NCI-H82 treated with DMSO at 0.1 percent for 48 hours (cell line): ENCODE results near the gene TRIP10.
A peak's percentile ranks its signal among the peaks of the same experiment; 100 is the strongest.
"Not testable (repeated sequence)": the region's sequence is repeated elsewhere in the genome, so short reads cannot be mapped to it uniquely, and the experiment has no call there.

Experiments used
- DNase-seq: peaks from one replicate; lab custom pipeline; 2025; ENCODE audit not compliant: unreplicated experiment; lab: John Stamatoyannopoulos, UW

Gene TRIP10

GRCh38 chr19:6740589-6741343, 1.3 kb downstream of the TRIP10 start:
- peak; percentile 8 for DNase-seq

GRCh38 chr19:6743066-6743465, 3.6 kb downstream of the TRIP10 start:
- no peak for DNase-seq

- DNase-seq = no peak
Observed at GRCh38 chr19:6743714-6744380, 4.4 kb downstream of the TRIP10 start.

- no peak for DNase-seq
Observed at GRCh38 chr19:6744381-6745301, 5.2 kb downstream of the TRIP10 start.

GRCh38 chr19:6745965-6746364, 6.5 kb downstream of the TRIP10 start:
- DNase-seq = no peak

GRCh38 chr19:6748543-6748942, 9.1 kb downstream of the TRIP10 start:
- not testable (repeated sequence) for DNase-seq

GRCh38 chr19:6750062-6750461, 10.6 kb downstream of the TRIP10 start:
- no peak for DNase-seq

- DNase-seq = no peak
Observed at GRCh38 chr19:6751189-6751588, 11.7 kb downstream of the TRIP10 start.

- DNase-seq = no peak
Observed at GRCh38 chr19:6752256-6753177, 13.0 kb downstream of the TRIP10 start.

- no peak for DNase-seq
Observed at GRCh38 chr19:6753178-6754031, 13.9 kb downstream of the TRIP10 start.

- no peak for DNase-seq
Observed at GRCh38 chr19:6754136-6754535, 14.7 kb downstream of the TRIP10 start.

GRCh38 chr19:6754653-6755463, 15.4 kb downstream of the TRIP10 start:
- DNase-seq = no peak

GRCh38 chr19:6760606-6761005, 21.1 kb downstream of the TRIP10 start:
- no peak for DNase-seq

GRCh38 chr19:6761053-6761676, 21.7 kb downstream of the TRIP10 start:
- no peak for DNase-seq

GRCh38 chr19:6762253-6762797, 22.8 kb downstream of the TRIP10 start:
- not testable (repeated sequence) for DNase-seq

- no peak for DNase-seq
Observed at GRCh38 chr19:6765738-6766356, 26.4 kb downstream of the TRIP10 start.

GRCh38 chr19:6766357-6767080, 27.0 kb downstream of the TRIP10 start:
- no peak for DNase-seq
